Keratinocyte (primary cell): Measurements from ENCODE around the gene CES5A.
"Not testable (repeated sequence)": the region's sequence is repeated elsewhere in the genome, so short reads cannot be mapped to it uniquely, and the experiment has no call there.

ENCODE experiments used
- CTCF ChIP-seq, 3 experiments: IDR thresholded peaks in 1 of 3; conservative IDR thresholded peaks in 1 of 3; optimal IDR thresholded peaks in 1 of 3; 2 replicates in 2 of 3; 3 replicates in 1 of 3; pipeline versions ENCODE3 to v1.5.1; 2011; ENCODE audit warnings: low read length in 3 of 3, mild to moderate bottlenecking in 3 of 3, moderate library complexity in 2 of 3, control low read depth in 1 of 3, inconsistent platforms in 1 of 3; ENCODE audit not compliant: insufficient read depth in 2 of 3; ENCODE audit errors: extremely low read depth in 1 of 3
- EZH2 ChIP-seq: IDR thresholded peaks from one replicate; pipeline ENCODE4 v1.6.1; 2012; ENCODE audit warnings: inconsistent platforms, mild to moderate bottlenecking, low read length, moderate library complexity

DNA sequence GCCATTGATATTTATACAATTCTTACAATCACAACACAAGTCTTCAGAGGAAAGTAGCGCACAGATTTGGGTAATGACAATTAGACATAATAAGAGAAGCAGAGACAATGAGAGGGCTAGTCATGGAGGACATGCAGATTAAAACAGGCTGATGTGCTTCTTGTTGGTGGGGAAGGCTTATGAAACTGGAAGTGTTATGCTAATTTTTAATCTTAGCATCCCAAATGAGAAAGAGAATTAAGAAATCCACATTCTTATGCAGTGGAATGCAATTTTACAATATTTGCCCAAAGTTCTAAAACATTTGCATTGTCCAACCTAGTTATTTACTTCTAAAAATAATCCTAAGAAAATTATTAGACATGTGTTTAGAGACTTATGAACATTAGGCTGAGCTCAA is 66.9 kb downstream of the CES5A start:
- TF ChIP-seq CTCF (optimal IDR thresholded peaks at IDR 0.05 in 1 of 3, IDR thresholded peaks at IDR 0.05 in 1 of 3, conservative IDR thresholded peaks at IDR 0.05 in 1 of 3; ENCODE audit: extremely low read depth in 1 of 3, insufficient read depth in 2 of 3, low read length in 3 of 3); EZH2: not testable (repeated sequence)
